Measurements from ENCODE around the gene WNT3A. TPM values are rescaled to one million over a fixed set of nuclear protein-coding genes. Genes with fewer than 3 reads are reported as not detected.

WNT3A gene
- total RNA-seq, 2 experiments from 2014 or later = 0.08 to 0.14 TPM

DNA sequence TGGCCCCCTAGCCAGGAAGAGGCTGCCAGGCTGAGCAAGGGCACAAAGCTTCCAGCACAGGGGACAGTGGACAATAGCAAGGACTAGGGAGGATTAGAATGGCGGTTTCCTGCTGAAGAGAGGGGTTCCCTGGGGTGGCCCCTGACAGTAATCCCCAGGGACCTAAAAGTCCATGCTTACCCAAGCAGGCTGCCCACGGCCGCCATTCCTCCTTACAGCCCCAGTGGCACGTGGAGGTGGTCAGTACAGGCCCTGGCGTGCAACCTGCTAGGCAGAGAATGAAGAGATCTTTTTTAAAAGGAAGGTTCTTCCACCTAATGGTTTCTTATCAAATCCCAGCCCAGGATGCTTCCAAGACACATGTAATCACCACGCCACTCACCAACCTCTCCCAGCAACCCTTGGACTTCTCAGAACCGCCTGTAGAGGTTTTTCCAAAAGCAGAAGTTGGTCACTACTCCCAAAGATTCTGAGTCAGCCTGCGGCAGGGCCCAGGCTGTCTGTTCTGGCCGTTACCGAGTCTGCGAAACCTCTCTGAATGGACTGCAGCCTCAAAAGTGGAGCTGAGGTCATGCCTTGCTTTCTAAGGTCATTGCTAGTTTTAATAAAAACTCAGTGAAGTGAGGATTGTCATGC, 101.4 kb downstream of the WNT3A start:
- H3K4me1 ChIP-seq (ENCODE audit: insufficient read depth, low read length) = peaks cover 38% of the 10 kb centered on the region
- TF ChIP-seq, protein P1, sequence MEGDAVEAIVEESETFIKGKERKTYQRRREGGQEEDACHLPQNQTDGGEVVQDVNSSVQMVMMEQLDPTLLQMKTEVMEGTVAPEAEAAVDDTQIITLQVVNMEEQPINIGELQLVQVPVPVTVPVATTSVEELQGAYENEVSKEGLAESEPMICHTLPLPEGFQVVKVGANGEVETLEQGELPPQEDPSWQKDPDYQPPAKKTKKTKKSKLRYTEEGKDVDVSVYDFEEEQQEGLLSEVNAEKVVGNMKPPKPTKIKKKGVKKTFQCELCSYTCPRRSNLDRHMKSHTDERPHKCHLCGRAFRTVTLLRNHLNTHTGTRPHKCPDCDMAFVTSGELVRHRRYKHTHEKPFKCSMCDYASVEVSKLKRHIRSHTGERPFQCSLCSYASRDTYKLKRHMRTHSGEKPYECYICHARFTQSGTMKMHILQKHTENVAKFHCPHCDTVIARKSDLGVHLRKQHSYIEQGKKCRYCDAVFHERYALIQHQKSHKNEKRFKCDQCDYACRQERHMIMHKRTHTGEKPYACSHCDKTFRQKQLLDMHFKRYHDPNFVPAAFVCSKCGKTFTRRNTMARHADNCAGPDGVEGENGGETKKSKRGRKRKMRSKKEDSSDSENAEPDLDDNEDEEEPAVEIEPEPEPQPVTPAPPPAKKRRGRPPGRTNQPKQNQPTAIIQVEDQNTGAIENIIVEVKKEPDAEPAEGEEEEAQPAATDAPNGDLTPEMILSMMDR (IDR thresholded peaks at IDR 0.05) = no peak
- no peaks in the 10 kb centered on the region for H3K27me3 Mint-ChIP-seq
- peak overlapping the region; percentile 99 for H3K4me3 ChIP-seq (ENCODE audit: low read length)
- H3K27me3 ChIP-seq (ENCODE audit: control insufficient read depth in 1 of 2, insufficient read depth in 2 of 2, low read length in 2 of 2) = no peaks in the 10 kb centered on the region
- no peak for ATAC-seq (ENCODE audit: poor library complexity)
- peak overlapping the region; percentile 84 to 90 for H3K27ac ChIP-seq (ENCODE audit: low read depth in 1 of 2, low read length in 2 of 2)
- peaks cover 23% of the 10 kb centered on the region for H3K36me3 Mint-ChIP-seq (ENCODE audit: low read depth)
- intact Hi-C loops (cut with DNase I, micrococcal nuclease) = loop anchor here (2.0 to 10.0 kb wide), 6 partner anchors 23 to 373 kb away; partner anchors contain the start of genes ARF1 (in 1 of the 2), GUK1 (in 1 of the 2), JMJD4 (in 1 of the 2) and SNAP47 (in 1 of the 2)
- peak in 2 of 14 experiments; percentile 42 to 53 for DNase-seq
- ChIA-PET CTCF (no interaction called here), POLR2A (interaction anchor here (2.8 kb wide), 1 partner anchor 25 kb away, joined by 22 read pairs; the partner anchor contains the start of gene ARF1)
- peak overlapping the region; percentile 93 for H3K27ac Mint-ChIP-seq
- H3K9me3 Mint-ChIP-seq = no peaks in the 10 kb centered on the region
- H3K4me3 Mint-ChIP-seq = peak overlapping the region; percentile 92
- H3K4me1 Mint-ChIP-seq (ENCODE audit: low read depth) = peaks cover 38% of the 10 kb centered on the region
- H3K36me3 ChIP-seq (ENCODE audit: insufficient read depth, low read length) = peaks cover 23% of the 10 kb centered on the region
- H3K9me3 ChIP-seq (ENCODE audit: control insufficient read depth in 1 of 2, insufficient read depth in 1 of 2, low read length in 2 of 2) = no peaks in the 10 kb centered on the region

DNA sequence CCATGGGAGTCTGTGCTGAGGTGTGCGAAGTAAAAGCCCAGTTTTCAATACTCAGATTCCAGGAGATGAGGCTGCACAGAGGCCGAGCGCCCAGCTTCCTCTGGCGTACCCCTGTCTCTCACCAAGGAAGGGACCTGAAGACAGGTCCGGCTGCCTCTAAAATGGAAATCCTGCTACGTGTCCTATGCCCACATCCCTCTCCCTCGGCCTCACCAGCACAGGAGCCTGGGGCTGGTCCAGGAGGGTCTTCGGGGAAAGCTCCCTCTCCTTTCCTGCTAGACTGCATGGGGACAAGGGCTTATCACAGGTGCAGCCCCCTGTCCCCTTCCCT, 101.9 kb downstream of the WNT3A start:
- peaks cover 19% of the 10 kb centered on the region for H3K36me3 Mint-ChIP-seq (ENCODE audit: low read depth)
- Histone ChIP-seq H3K27ac (ENCODE audit: low read depth in 1 of 2, low read length in 2 of 2) (peak overlapping the region; percentile 84 to 90), H3K4me1 (ENCODE audit: insufficient read depth, low read length) (peaks cover 33% of the 10 kb centered on the region), H3K27me3 (ENCODE audit: control insufficient read depth in 1 of 2, insufficient read depth in 2 of 2, low read length in 2 of 2) (no peaks in the 10 kb centered on the region), H3K36me3 (ENCODE audit: insufficient read depth, low read length) (peaks cover 23% of the 10 kb centered on the region), H3K9me3 (ENCODE audit: control insufficient read depth in 1 of 2, insufficient read depth in 1 of 2, low read length in 2 of 2) (no peaks in the 10 kb centered on the region), H3K4me3 (ENCODE audit: low read length) (peak overlapping the region; percentile 99)
- CTCF ChIA-PET = no interaction called here
- H3K27ac Mint-ChIP-seq = peak overlapping the region; percentile 93
- intact Hi-C loops (cut with DNase I, micrococcal nuclease) = loop anchor here (1.0 to 10.0 kb wide), 9 partner anchors 22 to 374 kb away; partner anchors contain the start of genes ARF1 (in 1 of the 2), GUK1 (in 1 of the 2), JMJD4 (in 1 of the 2) and SNAP47 (in 1 of the 2)
- peaks cover 32% of the 10 kb centered on the region for H3K4me1 Mint-ChIP-seq (ENCODE audit: low read depth)
- ATAC-seq (ENCODE audit: poor library complexity) = no peak
- TF ChIP-seq, protein P1 (IDR thresholded peaks at IDR 0.05) = no peak
- no peak for DNase-seq
- H3K27me3 Mint-ChIP-seq = no peaks in the 10 kb centered on the region
- no peaks in the 10 kb centered on the region for H3K9me3 Mint-ChIP-seq
- H3K4me3 Mint-ChIP-seq = peak overlapping the region; percentile 92
- POLR2A ChIA-PET = interaction anchor here (1.8 to 2.8 kb wide), 2 partner anchors 22 to 26 kb away, joined by 8 to 22 read pairs; partner anchors contain the start of gene ARF1

- intact Hi-C loops (cut with DNase I, micrococcal nuclease) = loop anchor here (1.0 to 10.0 kb wide), 9 partner anchors 21 to 375 kb away; partner anchors contain the start of genes ARF1 (in 1 of the 2), GUK1 (in 1 of the 2), JMJD4 (in 1 of the 2) and SNAP47 (in 1 of the 2)
- Histone ChIP-seq H3K27me3 (ENCODE audit: control insufficient read depth in 1 of 2, insufficient read depth in 2 of 2, low read length in 2 of 2) (no peaks in the 10 kb centered on the region), H3K27ac (ENCODE audit: low read depth in 1 of 2, low read length in 2 of 2) (peak within 1 kb of the TSS; percentile 84 to 90), H3K9me3 (ENCODE audit: control insufficient read depth in 1 of 2, insufficient read depth in 1 of 2, low read length in 2 of 2) (no peaks in the 10 kb centered on the region), H3K4me3 (ENCODE audit: low read length) (peak within 1 kb of the TSS; percentile 99), H3K4me1 (ENCODE audit: insufficient read depth, low read length) (peaks cover 28% of the 10 kb centered on the region), H3K36me3 (ENCODE audit: insufficient read depth, low read length) (peaks cover 23% of the 10 kb centered on the region)
- peaks cover 19% of the 10 kb centered on the region for H3K36me3 Mint-ChIP-seq (ENCODE audit: low read depth)
- ATAC-seq (ENCODE audit: poor library complexity) (peak; percentile 92), DNase-seq (peak; percentile 96 to 100 (median 98))
- ChIA-PET POLR2A (interaction anchor here (0.7 to 2.8 kb wide), 14 partner anchors 10 to 379 kb away, joined by 3 to 22 read pairs (median 3); partner anchors contain the start of genes ARF1, GUK1 and IBA57), CTCF (interaction anchor here (1.1 to 2.1 kb wide), 3 partner anchors 21 to 104 kb away, joined by 5 to 9 read pairs (median 8); no protein-coding TSS in a partner anchor)
- H3K9me3 Mint-ChIP-seq = no peaks in the 10 kb centered on the region
- peaks cover 32% of the 10 kb centered on the region for H3K4me1 Mint-ChIP-seq (ENCODE audit: low read depth)
- H3K27me3 Mint-ChIP-seq = no peaks in the 10 kb centered on the region
- peak within 1 kb of the TSS; percentile 92 for H3K4me3 Mint-ChIP-seq
- TF ChIP-seq, protein P1 (IDR thresholded peaks at IDR 0.05) = no peak
- peak within 1 kb of the TSS; percentile 93 for H3K27ac Mint-ChIP-seq
These were observed 102.5 kb downstream of the WNT3A start, which contains the start of gene MRPL55 for GRCh38 chr1:228109073-228109961. Gene MRPL55 (minus strand): TSS chr1:228109299. CDS start chr1:228108260, 1,039 bp downstream.

Data from CD4-positive, alpha-beta T cell (primary cell).